Measurements from ENCODE around the gene NOP9. TPM values are rescaled to one million over a fixed set of nuclear protein-coding genes. Genes with fewer than 3 reads are reported as not detected.
"Not testable (repeated sequence)": the region's sequence is repeated elsewhere in the genome, so short reads cannot be mapped to it uniquely, and the experiment has no call there.

NOP9 gene
- total RNA-seq, 2 experiments from 2014 or later, result 30.7 to 30.9 TPM

GRCh38 chr14:24322672-24323071 is 23.0 kb downstream of the NOP9 start:
- no peaks in the 10 kb centered on the region for H3K36me3 Mint-ChIP-seq
- no peak overlapping the region for H3K4me3 Mint-ChIP-seq
- DNase-seq, result no peak
- POLR2A ChIA-PET, result no interaction called here
- no peaks in the 10 kb centered on the region for H3K27me3 Mint-ChIP-seq
- no peak overlapping the region for H3K27ac Mint-ChIP-seq
- CTCF ChIA-PET, result interaction anchor here (0.6 to 25.4 kb wide), 6 partner anchors 10 to 111 kb away, joined by 3 to 968 read pairs (median 18); partner anchors contain the start of genes CBLN3, CIDEB, KHNYN and LTB4R
- no peaks in the 10 kb centered on the region for H3K9me3 Mint-ChIP-seq
- intact Hi-C loops (cut with micrococcal nuclease), result no loop called here
- peaks cover 7% of the 10 kb centered on the region for H3K4me1 Mint-ChIP-seq (ENCODE audit: low read depth)

DNA sequence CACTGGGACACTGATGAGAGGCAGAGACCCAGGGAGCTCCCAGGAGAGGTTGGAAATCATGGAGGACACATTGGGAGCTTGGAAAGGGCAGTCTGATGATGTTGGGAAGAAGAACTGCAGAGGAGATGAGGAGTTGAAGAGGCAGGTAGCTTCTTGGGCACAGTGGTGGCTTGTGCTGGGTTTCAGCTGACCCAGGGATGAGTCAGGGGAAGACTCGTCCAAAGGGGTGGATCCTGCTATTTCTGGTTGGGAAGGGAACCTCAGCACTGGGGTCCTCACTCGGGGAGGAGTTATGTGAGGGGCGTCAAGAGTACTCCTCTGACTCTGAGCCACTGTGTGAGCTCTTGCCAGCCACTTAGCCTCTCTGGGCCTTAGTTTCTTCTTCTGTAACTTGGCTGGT is 23.7 kb downstream of the NOP9 start:
- Mint-ChIP-seq H3K4me3 (no peak overlapping the region), H3K36me3 (no peaks in the 10 kb centered on the region), H3K4me1 (ENCODE audit: low read depth) (peaks cover 3% of the 10 kb centered on the region), H3K9me3 (no peaks in the 10 kb centered on the region), H3K27ac (no peak overlapping the region), H3K27me3 (no peaks in the 10 kb centered on the region)
- ChIA-PET POLR2A (no interaction called here), CTCF (interaction anchor here (0.6 to 25.4 kb wide), 5 partner anchors 10 to 110 kb away, joined by 3 to 968 read pairs (median 31); partner anchors contain the start of genes CBLN3, CIDEB, KHNYN and LTB4R)
- intact Hi-C loops (cut with micrococcal nuclease), result no loop called here
- no peak for DNase-seq

DNA sequence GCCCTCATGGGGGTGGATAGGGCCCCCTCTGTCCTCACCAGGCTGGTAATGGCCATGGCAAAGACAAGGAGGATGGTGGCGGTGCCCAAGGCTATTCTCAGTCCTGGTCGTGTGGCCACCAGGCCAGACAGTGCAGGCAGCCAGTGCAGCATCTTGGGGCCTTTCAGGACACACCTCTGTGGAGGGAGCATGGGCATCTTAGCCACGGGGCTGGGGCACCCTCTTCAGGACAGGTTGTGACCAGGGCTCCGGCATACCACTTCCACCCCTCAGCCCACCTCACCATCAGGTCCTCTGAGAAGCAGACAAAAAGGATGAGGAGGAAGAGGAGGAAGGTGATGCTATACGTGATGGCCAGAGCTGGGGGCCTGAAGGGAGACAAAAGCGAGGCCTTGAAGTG is 24.4 kb downstream of the NOP9 start:
- intact Hi-C loops (cut with micrococcal nuclease), result no loop called here
- no peaks in the 10 kb centered on the region for H3K27me3 Mint-ChIP-seq
- no peaks in the 10 kb centered on the region for H3K36me3 Mint-ChIP-seq
- H3K4me3 Mint-ChIP-seq, result no peak overlapping the region
- H3K27ac Mint-ChIP-seq, result no peak overlapping the region
- ChIA-PET CTCF (interaction anchor here (7.2 to 25.4 kb wide), 3 partner anchors 9 to 109 kb away, joined by 31 to 968 read pairs (median 235); partner anchors contain the start of genes CBLN3, CIDEB, KHNYN and LTB4R), POLR2A (interaction anchor here (0.6 kb wide), 1 partner anchor 110 kb away, joined by 4 read pairs; no protein-coding TSS in a partner anchor)
- H3K4me1 Mint-ChIP-seq (ENCODE audit: low read depth), result peaks cover 8% of the 10 kb centered on the region
- no peaks in the 10 kb centered on the region for H3K9me3 Mint-ChIP-seq
- no peak for DNase-seq

- H3K4me3 Mint-ChIP-seq, result no peak overlapping the region
- ChIA-PET CTCF (interaction anchor here (1.0 to 25.4 kb wide), 5 partner anchors 9 to 108 kb away, joined by 3 to 968 read pairs (median 5); partner anchors contain the start of genes CBLN3, CIDEB, KHNYN and LTB4R), POLR2A (no interaction called here)
- H3K36me3 Mint-ChIP-seq, result no peaks in the 10 kb centered on the region
- intact Hi-C loops (cut with micrococcal nuclease), result no loop called here
- H3K4me1 Mint-ChIP-seq (ENCODE audit: low read depth), result peaks cover 19% of the 10 kb centered on the region
- no peak overlapping the region for H3K27ac Mint-ChIP-seq
- no peak for DNase-seq
- H3K9me3 Mint-ChIP-seq, result no peaks in the 10 kb centered on the region
- H3K27me3 Mint-ChIP-seq, result no peaks in the 10 kb centered on the region
Measured at GRCh38 chr14:24325041-24325530, 25.4 kb downstream of the NOP9 start.

DNA sequence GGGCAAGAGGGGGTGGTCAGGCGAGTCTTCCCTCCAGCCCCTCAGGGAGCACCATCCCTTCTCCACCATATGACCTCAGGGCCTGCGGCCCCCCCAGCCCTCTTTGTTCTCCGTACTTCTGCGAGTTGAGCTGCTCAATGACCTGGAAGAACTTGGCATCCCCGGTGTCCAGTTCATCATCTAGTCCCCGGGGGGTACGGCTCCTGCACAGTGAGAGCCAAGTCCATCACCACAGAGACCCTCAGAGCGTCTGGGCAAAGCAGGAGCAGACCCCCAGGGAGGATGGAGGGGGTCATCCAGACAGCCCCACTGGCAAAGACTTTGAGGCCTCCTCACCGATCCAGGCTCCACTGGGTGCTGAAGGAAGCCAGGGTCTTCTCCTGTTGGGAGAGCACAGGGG is 26.3 kb downstream of the NOP9 start:
- intact Hi-C loops (cut with micrococcal nuclease), result no loop called here
- Mint-ChIP-seq H3K9me3 (no peaks in the 10 kb centered on the region), H3K27ac (no peak overlapping the region), H3K4me1 (ENCODE audit: low read depth) (peaks cover 20% of the 10 kb centered on the region), H3K27me3 (no peaks in the 10 kb centered on the region), H3K36me3 (no peaks in the 10 kb centered on the region), H3K4me3 (no peak overlapping the region)
- no peak for DNase-seq
- POLR2A ChIA-PET, result no interaction called here
- CTCF ChIA-PET, result interaction anchor here (1.0 to 25.4 kb wide), 3 partner anchors 14 to 108 kb away, joined by 3 to 968 read pairs (median 235); partner anchors contain the start of genes CBLN3, CIDEB, KHNYN and LTB4R

DNA sequence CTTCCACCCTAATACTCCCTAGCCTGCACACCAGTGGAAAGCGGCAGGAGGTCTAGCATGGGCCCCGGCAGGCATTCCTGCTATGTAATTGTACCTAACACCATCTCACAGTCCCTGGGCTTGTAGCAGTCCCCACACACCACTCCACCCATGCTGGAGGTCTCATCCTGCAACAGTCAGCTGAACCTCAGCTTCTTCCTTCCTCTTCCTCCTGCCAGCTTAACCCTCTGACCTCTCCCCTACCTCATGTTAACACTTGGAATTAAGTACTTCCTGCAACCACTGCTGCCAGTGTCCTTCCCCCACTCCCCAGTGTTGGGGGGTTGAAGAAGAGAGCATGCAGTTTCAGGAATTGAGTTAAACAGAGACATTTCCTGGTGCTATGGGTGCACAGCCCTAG is 27.7 kb downstream of the NOP9 start:
- intact Hi-C loops (cut with micrococcal nuclease), result no loop called here
- no peak for DNase-seq
- H3K4me3 Mint-ChIP-seq, result no peak overlapping the region
- H3K9me3 Mint-ChIP-seq, result no peaks in the 10 kb centered on the region
- H3K36me3 Mint-ChIP-seq, result no peaks in the 10 kb centered on the region
- CTCF ChIA-PET, result interaction anchor here (0.9 to 25.4 kb wide), 6 partner anchors 9 to 236 kb away, joined by 3 to 968 read pairs (median 4); partner anchors contain the start of genes CBLN3, CIDEB, KHNYN and LTB4R
- H3K4me1 Mint-ChIP-seq (ENCODE audit: low read depth), result peaks cover 27% of the 10 kb centered on the region
- H3K27me3 Mint-ChIP-seq, result peaks cover 3% of the 10 kb centered on the region
- no peak overlapping the region for H3K27ac Mint-ChIP-seq
- POLR2A ChIA-PET, result no interaction called here

GRCh38 chr14:24327914-24328313 is 28.3 kb downstream of the NOP9 start:
- POLR2A ChIA-PET; intact Hi-C loops (cut with micrococcal nuclease); H3K27me3 Mint-ChIP-seq; H3K4me3 Mint-ChIP-seq; H3K9me3 Mint-ChIP-seq; H3K36me3 Mint-ChIP-seq; H3K27ac Mint-ChIP-seq: not testable (repeated sequence)
- H3K4me1 Mint-ChIP-seq (ENCODE audit: low read depth), result peaks cover 31% of the 10 kb centered on the region
- DNase-seq, result peak; percentile 60
- CTCF ChIA-PET, result interaction anchor here (0.6 to 25.4 kb wide), 7 partner anchors 9 to 236 kb away, joined by 3 to 968 read pairs (median 4); partner anchors contain the start of genes CBLN3, CIDEB, KHNYN and LTB4R

DNA sequence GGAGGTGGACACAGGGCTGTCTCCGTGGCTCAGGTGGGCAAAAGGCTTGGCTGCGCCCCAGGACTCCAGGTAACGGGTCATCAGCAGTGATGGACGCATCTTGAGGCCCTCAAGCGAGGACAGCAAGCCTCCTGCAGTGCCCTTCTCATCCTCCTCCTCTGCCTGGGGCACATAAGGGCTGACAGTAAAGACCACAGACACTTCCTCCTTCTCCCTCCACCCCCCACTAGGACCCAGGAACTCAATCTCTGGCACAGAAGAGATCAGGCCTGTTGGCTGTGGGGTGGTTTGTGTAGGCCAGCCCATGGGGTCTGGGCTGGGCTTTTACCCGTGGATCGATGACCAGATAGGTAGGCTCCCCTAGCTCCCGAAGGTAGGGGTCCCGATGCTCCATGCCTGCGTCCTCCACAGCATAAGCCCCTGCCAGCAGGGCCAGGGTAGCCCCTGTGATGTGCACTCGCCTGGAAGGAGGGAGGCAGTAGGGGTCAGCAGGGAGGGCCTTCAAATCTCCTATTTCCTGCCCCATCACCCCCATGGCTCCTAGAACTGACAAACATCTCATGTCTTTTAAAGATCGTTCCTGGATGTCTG is 29.5 kb downstream of the NOP9 start:
- Mint-ChIP-seq H3K4me1 (ENCODE audit: low read depth) (peaks cover 40% of the 10 kb centered on the region), H3K36me3 (no peaks in the 10 kb centered on the region), H3K27me3 (peaks cover 12% of the 10 kb centered on the region), H3K4me3 (no peak overlapping the region), H3K27ac (peak overlapping the region; percentile 42), H3K9me3 (no peaks in the 10 kb centered on the region)
- POLR2A ChIA-PET, result interaction anchor here (0.9 kb wide), 1 partner anchor 101 kb away, joined by 3 read pairs; the partner anchor contains the start of genes CBLN3 and KHNYN
- DNase-seq, result no peak
- intact Hi-C loops (cut with micrococcal nuclease), result no loop called here
- CTCF ChIA-PET, result interaction anchor here (0.7 to 25.4 kb wide), 5 partner anchors 8 to 156 kb away, joined by 3 to 968 read pairs (median 3); partner anchors contain the start of genes CBLN3, CIDEB, KHNYN and LTB4R

DNA sequence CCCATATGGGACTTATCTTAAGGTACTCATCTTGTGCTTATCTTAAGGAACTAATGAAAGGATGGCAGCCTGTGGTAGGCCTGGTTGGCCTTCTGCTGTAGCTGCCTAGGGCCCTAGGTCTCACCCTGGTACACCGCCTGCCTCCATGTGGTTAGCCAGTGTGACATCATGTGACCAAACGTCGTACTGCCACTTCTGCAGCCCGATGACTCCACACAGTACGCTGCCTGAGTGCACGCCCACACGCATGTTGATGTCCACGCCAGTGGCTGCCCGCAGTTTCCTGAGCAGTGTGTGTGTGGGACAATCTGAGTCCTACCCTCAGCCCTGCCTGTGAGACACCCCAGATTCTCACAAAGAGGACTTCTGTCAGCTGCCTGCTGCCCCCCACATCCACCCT is 30.1 kb downstream of the NOP9 start:
- Mint-ChIP-seq H3K4me1 (ENCODE audit: low read depth) (peaks cover 42% of the 10 kb centered on the region), H3K36me3 (no peaks in the 10 kb centered on the region), H3K27ac (peak overlapping the region; percentile 42), H3K9me3 (no peaks in the 10 kb centered on the region), H3K27me3 (peaks cover 14% of the 10 kb centered on the region), H3K4me3 (no peak overlapping the region)
- POLR2A ChIA-PET, result interaction anchor here (0.9 kb wide), 1 partner anchor 100 kb away, joined by 3 read pairs; the partner anchor contains the start of genes CBLN3 and KHNYN
- CTCF ChIA-PET, result interaction anchor here (0.7 to 25.4 kb wide), 5 partner anchors 20 to 156 kb away, joined by 3 to 968 read pairs (median 3); partner anchors contain the start of genes CBLN3, CIDEB, KHNYN and LTB4R
- intact Hi-C loops (cut with micrococcal nuclease), result loop anchor here (5.0 kb wide), 1 partner anchor 38 kb away; the partner anchor contains the start of gene NFATC4
- peak; percentile 84 for DNase-seq

DNA sequence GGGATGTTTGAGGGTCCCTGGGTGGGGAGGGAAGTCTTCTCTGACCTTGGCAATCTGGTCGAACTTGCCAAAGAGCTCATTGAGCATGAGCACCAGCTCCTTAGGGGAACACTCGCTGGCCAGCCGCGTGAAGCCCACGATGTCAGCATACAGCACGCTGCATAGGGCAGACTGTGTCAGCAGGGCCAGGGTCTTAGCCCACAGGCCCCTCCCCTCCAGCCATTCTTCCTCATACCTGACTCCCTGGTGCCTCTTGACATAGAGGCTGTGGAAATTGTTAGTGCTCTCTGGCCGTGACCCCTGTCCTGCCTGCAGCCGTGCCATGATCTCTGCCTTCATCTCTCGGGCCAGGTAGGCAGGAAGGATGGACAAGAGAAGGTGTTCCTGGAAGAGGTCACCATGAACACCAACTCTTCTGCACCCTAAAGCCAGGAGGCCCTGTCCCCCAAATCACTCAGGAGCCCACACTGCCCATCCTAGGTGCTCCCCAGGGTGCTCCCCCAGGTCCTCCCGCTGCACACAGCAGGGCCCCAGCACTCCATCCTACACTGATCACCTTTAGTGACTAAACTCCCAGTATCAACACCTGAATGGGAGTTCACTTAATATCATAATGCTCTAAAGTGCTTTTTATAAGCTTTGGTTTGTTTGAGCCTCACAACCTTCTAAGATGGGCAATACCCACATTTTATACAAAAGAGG is 31.5 kb downstream of the NOP9 start:
- peaks cover 47% of the 10 kb centered on the region for H3K4me1 Mint-ChIP-seq (ENCODE audit: low read depth)
- no peak overlapping the region for H3K27ac Mint-ChIP-seq
- ChIA-PET POLR2A (interaction anchor here (1.0 kb wide), 2 partner anchors 88 to 106 kb away, joined by 3 to 6 read pairs; partner anchors contain the start of gene TINF2), CTCF (interaction anchor here (0.6 to 25.4 kb wide), 5 partner anchors 10 to 222 kb away, joined by 3 to 968 read pairs (median 6); partner anchors contain the start of genes CBLN3, CIDEB, KHNYN and LTB4R)
- DNase-seq, result no peak
- intact Hi-C loops (cut with micrococcal nuclease), result loop anchor here (5.0 kb wide), 1 partner anchor 36 kb away; the partner anchor contains the start of gene NFATC4
- peaks cover 21% of the 10 kb centered on the region for H3K27me3 Mint-ChIP-seq
- no peaks in the 10 kb centered on the region for H3K9me3 Mint-ChIP-seq
- H3K4me3 Mint-ChIP-seq, result no peak overlapping the region
- H3K36me3 Mint-ChIP-seq, result peaks cover under 1% of the 10 kb centered on the region

GRCh38 chr14:24331731-24332267 is 32.1 kb downstream of the NOP9 start:
- ChIA-PET POLR2A (interaction anchor here (0.7 to 3.4 kb wide), 6 partner anchors 14 to 132 kb away, joined by 3 to 67 read pairs (median 4); partner anchors contain the start of genes CBLN3, KHNYN and TINF2), CTCF (interaction anchor here (0.6 to 25.4 kb wide), 11 partner anchors 11 to 223 kb away, joined by 3 to 968 read pairs (median 6); partner anchors contain the start of genes CBLN3, CIDEB, KHNYN and LTB4R)
- DNase-seq, result no peak
- Mint-ChIP-seq H3K4me1 (ENCODE audit: low read depth) (peaks cover 47% of the 10 kb centered on the region), H3K9me3 (no peaks in the 10 kb centered on the region), H3K27ac (peak overlapping the region; percentile 30), H3K4me3 (peak overlapping the region; percentile 78), H3K27me3 (peaks cover 21% of the 10 kb centered on the region), H3K36me3 (peaks cover 6% of the 10 kb centered on the region)
- intact Hi-C loops (cut with micrococcal nuclease), result loop anchor here (1.0 to 5.0 kb wide), 6 partner anchors 21 to 347 kb away; partner anchors contain the start of genes LTB4R, LTB4R2, NFATC4 and RABGGTA

Data from activated CD4-positive, alpha-beta memory T cell treated with anti-CD3 and anti-CD28 coated beads for 36 hours (primary cell).